Bronchial epithelial cell (primary cell): ENCODE data around the gene C16orf95. TPM values are rescaled to one million over a fixed set of nuclear protein-coding genes. Genes with fewer than 3 reads are reported as not detected.

Source experiments
- DNase-seq: peaks from one replicate; pipeline ENCODE4 v3.0.0-alpha.2; 2010; ENCODE audit warnings: low read depth
- FAIRE-seq: peaks from 2 replicates; lab custom pipeline; 2011; peaks lifted over from hg19 to GRCh38; lab: Jason Lieb, UNC
- H3K27me3 ChIP-seq: 2 replicates; pipeline ENCODE4 v1.5.1; 2011; ENCODE audit warnings: low read length; ENCODE audit not compliant: control insufficient read depth, insufficient read depth
- H3K36me3 ChIP-seq: 2 replicates; pipeline ENCODE4 v1.5.1; 2011; ENCODE audit warnings: low read length; ENCODE audit not compliant: control insufficient read depth, insufficient read depth
- H3K4me3 ChIP-seq: 2 replicates; pipeline ENCODE4 v1.5.1; 2011; ENCODE audit warnings: mild to moderate bottlenecking, low read depth, low read length, control low read depth
- CTCF ChIP-seq: IDR thresholded peaks from 2 replicates; pipeline ENCODE4 v1.5.1; 2011; ENCODE audit warnings: mild to moderate bottlenecking, moderate library complexity, low read length, control low read depth, inconsistent platforms; ENCODE audit not compliant: insufficient read depth, severe bottlenecking
- total RNA-seq: library from RNA; depleted of rRNA; stranded (reverse); fragments of >200 nt; gene quantifications from 2 replicates; pipeline ENCODE4 v1.2.1, GENCODE V29; 2014

The C16orf95 gene
- total RNA-seq, 1 donor from 2014 or later = 0.79 TPM

- TF ChIP-seq CTCF = no peak
- DNase-seq = no peak
- no peak overlapping the region for H3K4me3 ChIP-seq
- H3K27me3 ChIP-seq = no peaks in the 10 kb centered on the region
- H3K36me3 ChIP-seq = no peaks in the 10 kb centered on the region
- no peak for FAIRE-seq
These were observed 62.5 kb downstream of the C16orf95 start for GRCh38 chr16:87254734-87255133.

- no peak for FAIRE-seq
- TF ChIP-seq CTCF = no peak
- Histone ChIP-seq H3K4me3 (no peak overlapping the region), H3K27me3 (no peaks in the 10 kb centered on the region), H3K36me3 (no peaks in the 10 kb centered on the region)
- DNase-seq = no peak
These were observed 62.9 kb downstream of the C16orf95 start for GRCh38 chr16:87254296-87254695.

- FAIRE-seq (no peak), DNase-seq (no peak)
- H3K36me3 ChIP-seq = no peaks in the 10 kb centered on the region
- no peak overlapping the region for H3K4me3 ChIP-seq
- no peaks in the 10 kb centered on the region for H3K27me3 ChIP-seq
- no peak for TF ChIP-seq CTCF
These were observed 63.7 kb downstream of the C16orf95 start for GRCh38 chr16:87253536-87253935.

Other genes starting within 250 kb of the C16orf95 start
- 22.9 and 24.7 TPM in 2 replicates for gene FBXO31, start 66.4 kb upstream of the C16orf95 start, total RNA-seq
- gene MAP1LC3B, start 74.9 kb upstream of the C16orf95 start, total RNA-seq = 75.8 and 166 TPM in 2 replicates
- 2.9 and 4.2 TPM in 2 replicates for gene ZCCHC14, start 175.6 kb upstream of the C16orf95 start, total RNA-seq